CD8-positive, alpha-beta memory T cell (primary cell): Measurements from ENCODE around the gene LILRB1. TPM values are rescaled to one million over a fixed set of nuclear protein-coding genes. Genes with fewer than 3 reads are reported as not detected.

Experiments
- CTCF ChIA-PET: fragments of 350-600 bp; sonication (Branson Sonifier 250); formaldehyde crosslinking; loops from one replicate; lab custom pipeline; 2021; ENCODE audit warnings: antibody characterized with exemption; lab: Charles Lee
- POLR2A ChIA-PET: fragments of 350-600 bp; sonication (Branson Sonifier 250); formaldehyde crosslinking; loops from one replicate; lab custom pipeline; 2021; ENCODE audit warnings: antibody characterized with exemption; lab: Charles Lee
- DNase-seq, 5 donors: peaks; one replicate each; pipeline versions ENCODE4 v3.0.0 to v3.0.0-alpha.2; 2020 to 2022; ENCODE audit warnings: mixed read lengths in 1 of 5
- H3K27ac ChIP-seq: one replicate; pipeline ENCODE4 v1.7.0; 2013; ENCODE audit warnings: low read depth, mild to moderate bottlenecking, low read length, moderate library complexity
- H3K27me3 ChIP-seq: 2 replicates; pipeline ENCODE4 v1.7.0; 2013; ENCODE audit warnings: low read length, mild to moderate bottlenecking; ENCODE audit not compliant: insufficient read depth, poor library complexity, severe bottlenecking
- H3K36me3 ChIP-seq: 2 replicates; pipeline ENCODE4 v1.7.0; 2013; ENCODE audit warnings: mild to moderate bottlenecking, low read length, moderate library complexity; ENCODE audit not compliant: insufficient read depth
- H3K4me1 ChIP-seq: 2 replicates; pipeline ENCODE4 v1.7.0; 2013; ENCODE audit warnings: mild to moderate bottlenecking, low read length, moderate library complexity; ENCODE audit not compliant: insufficient read depth
- H3K4me3 ChIP-seq: 2 replicates; pipeline ENCODE4 v1.7.0; 2013; ENCODE audit warnings: mild to moderate bottlenecking, low read length
- H3K9me3 ChIP-seq: 2 replicates; pipeline ENCODE4 v1.7.0; 2013; ENCODE audit warnings: mild to moderate bottlenecking, low read length
- H3K27ac Mint-ChIP-seq, 8 donors: one replicate each; pipeline ENCODE4 v1.8.0; 2020 to 2021; ENCODE audit warnings: mixed read lengths in 8 of 8, mild to moderate bottlenecking in 6 of 8, inconsistent platforms in 3 of 8, moderate library complexity in 3 of 8
- H3K27me3 Mint-ChIP-seq, 2 donors: one replicate each; pipeline ENCODE4 v1.8.0; 2020 to 2021; ENCODE audit warnings: mixed read lengths in 2 of 2, mild to moderate bottlenecking in 1 of 2, moderate library complexity in 1 of 2
- H3K36me3 Mint-ChIP-seq, 3 donors: one replicate each; pipeline ENCODE4 v1.8.0; 2020 to 2021; ENCODE audit warnings: mixed read lengths in 3 of 3, inconsistent platforms in 1 of 3, mild to moderate bottlenecking in 1 of 3
- H3K4me1 Mint-ChIP-seq, 3 donors: one replicate each; pipeline ENCODE4 v1.8.0; 2020 to 2021; ENCODE audit warnings: mixed read lengths in 3 of 3, inconsistent platforms in 1 of 3, mild to moderate bottlenecking in 1 of 3
- H3K4me3 Mint-ChIP-seq, 7 donors: one replicate each; pipeline ENCODE4 v1.8.0; 2020 to 2021; ENCODE audit warnings: mixed read lengths in 7 of 7, mild to moderate bottlenecking in 6 of 7, moderate library complexity in 4 of 7, inconsistent platforms in 2 of 7
- H3K9me3 Mint-ChIP-seq, 5 donors: one replicate each; pipeline ENCODE4 v1.8.0; 2020 to 2022; ENCODE audit warnings: mixed read lengths in 5 of 5, mild to moderate bottlenecking in 3 of 5, moderate library complexity in 2 of 5, inconsistent platforms in 1 of 5
- polyA plus RNA-seq: library from polyadenylated mRNA; unstranded; fragments of 300-500 nt; fragmentation: Illumina TruSeq; gene quantifications from one replicate; pipeline ENCODE4 v1.2.3, GENCODE V29; 2021
- total RNA-seq, 2 experiments: library from RNA; stranded (reverse); gene quantifications; one replicate each; pipeline ENCODE4 v1.2.3, GENCODE V29; 2021

Gene LILRB1
- total and polyA plus RNA-seq, 3 experiments from 2014 or later: 1.0 to 3.9 (median 1.3) TPM

DNA sequence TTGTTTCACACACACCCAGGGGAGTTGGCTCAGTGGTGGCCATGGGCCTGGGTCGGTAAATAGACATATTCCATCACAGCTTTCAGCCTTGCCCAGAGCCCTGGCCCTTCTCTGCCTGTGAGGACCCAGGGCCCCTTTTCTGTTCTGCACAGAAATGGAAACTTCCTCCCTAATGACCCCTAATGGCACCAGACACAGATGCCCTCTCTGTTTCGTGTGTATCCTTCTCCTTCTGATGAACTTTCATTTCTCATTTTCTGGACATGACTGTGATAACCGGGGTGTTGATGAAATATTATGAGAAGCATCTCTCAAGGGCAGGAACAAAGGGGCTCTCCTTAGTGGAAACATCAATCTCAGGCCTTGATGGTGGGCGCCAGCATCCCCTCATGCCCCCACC, 24.1 kb upstream of the LILRB1 start:
- H3K27ac Mint-ChIP-seq: no peak overlapping the region
- Histone ChIP-seq H3K9me3 (no peaks in the 10 kb centered on the region), H3K4me1 (no peaks in the 10 kb centered on the region), H3K36me3 (no peaks in the 10 kb centered on the region), H3K27me3 (peaks cover 4% of the 10 kb centered on the region), H3K27ac (no peak overlapping the region), H3K4me3 (no peak overlapping the region)
- DNase-seq: no peak
- CTCF ChIA-PET: no interaction called here
- POLR2A ChIA-PET: no interaction called here
- peaks cover 0 to 2% (median 0%) of the 10 kb centered on the region in 3 donors for H3K4me1 Mint-ChIP-seq
- peaks cover 21 to 46% of the 10 kb centered on the region in 2 donors for H3K27me3 Mint-ChIP-seq
- peaks cover 6 to 12% (median 8%) of the 10 kb centered on the region in 5 donors for H3K9me3 Mint-ChIP-seq
- H3K4me3 Mint-ChIP-seq: no peak overlapping the region
- no peaks in the 10 kb centered on the region for H3K36me3 Mint-ChIP-seq

DNA sequence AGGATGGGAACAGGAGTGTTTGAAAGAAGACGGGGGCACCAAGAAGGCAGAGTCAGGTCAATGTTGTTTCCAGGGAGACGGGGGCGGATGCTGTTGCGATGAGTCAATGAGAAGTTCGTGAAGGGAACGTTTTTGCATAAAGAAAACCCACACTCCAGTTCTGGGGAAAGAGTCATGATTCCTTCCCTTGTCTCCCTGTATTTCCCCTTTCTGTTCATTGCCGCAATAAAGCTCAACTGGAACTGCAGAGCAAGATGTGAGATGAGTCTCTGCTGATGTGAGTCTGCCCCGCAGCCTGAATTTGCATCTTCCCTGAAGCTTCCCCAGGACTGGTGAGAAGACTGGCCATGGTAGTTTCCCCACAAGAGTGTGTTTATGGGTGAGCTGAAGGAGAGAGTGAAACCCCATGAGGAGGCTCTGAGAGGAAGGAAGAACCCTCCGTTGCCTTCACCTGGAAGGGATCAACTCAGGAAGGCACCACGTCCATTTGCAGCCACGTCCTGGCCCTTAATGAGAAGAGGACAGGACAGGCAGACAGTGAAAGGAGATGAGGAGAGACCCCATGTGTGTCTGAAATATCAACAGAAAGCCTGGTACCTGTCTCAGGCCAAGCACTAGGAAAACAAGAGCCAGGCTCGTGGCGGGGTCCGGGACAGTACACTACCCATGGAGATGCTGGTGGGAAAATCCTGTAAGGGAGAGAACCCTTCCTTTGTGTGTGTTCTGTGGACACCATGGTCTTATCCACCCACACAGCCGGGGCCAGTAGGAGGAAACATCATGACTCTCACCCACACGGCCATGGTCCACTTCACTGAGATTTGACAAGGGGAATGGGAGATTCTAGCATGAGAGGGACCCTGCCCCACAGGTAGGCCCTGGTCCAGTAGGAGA, 23.1 kb upstream of the LILRB1 start:
- no peaks in the 10 kb centered on the region for H3K9me3 ChIP-seq
- Mint-ChIP-seq H3K36me3 (no peaks in the 10 kb centered on the region), H3K9me3 (peaks cover 6 to 12% (median 8%) of the 10 kb centered on the region in 5 donors), H3K27ac (peak overlapping the region in 1 of 8 donors; percentile 81), H3K4me3 (no peak overlapping the region), H3K4me1 (no peaks in the 10 kb centered on the region), H3K27me3 (peaks cover 21 to 48% of the 10 kb centered on the region in 2 donors)
- no peaks in the 10 kb centered on the region for H3K4me1 ChIP-seq
- ChIA-PET CTCF (no interaction called here), POLR2A (no interaction called here)
- H3K27ac ChIP-seq: no peak overlapping the region
- no peaks in the 10 kb centered on the region for H3K36me3 ChIP-seq
- H3K27me3 ChIP-seq: peaks cover 4% of the 10 kb centered on the region
- no peak for DNase-seq
- no peak overlapping the region for H3K4me3 ChIP-seq

DNA sequence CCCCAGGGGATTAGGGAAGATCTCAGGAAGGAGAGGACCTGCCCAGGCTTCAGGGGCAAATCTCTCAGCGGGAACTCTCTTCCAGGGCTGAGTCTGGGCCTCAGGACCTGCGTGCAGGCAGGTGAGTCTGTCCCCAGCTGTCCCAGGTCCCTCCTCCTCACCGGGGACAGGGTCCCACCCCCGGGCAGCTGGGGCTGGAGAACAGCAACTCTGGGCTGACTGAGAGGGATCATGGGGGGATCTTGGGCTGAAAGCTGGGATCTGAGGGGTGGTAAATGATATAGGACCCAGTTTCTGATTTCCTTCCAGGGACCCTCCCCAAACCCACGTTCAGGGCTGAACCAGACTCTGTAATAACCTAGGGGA, 22.5 kb upstream of the LILRB1 start:
- Mint-ChIP-seq H3K9me3 (peaks cover 6 to 12% (median 8%) of the 10 kb centered on the region in 5 donors), H3K27me3 (peaks cover 21 to 48% of the 10 kb centered on the region in 2 donors), H3K4me1 (no peaks in the 10 kb centered on the region), H3K27ac (no peak overlapping the region), H3K36me3 (no peaks in the 10 kb centered on the region), H3K4me3 (no peak overlapping the region)
- ChIA-PET CTCF (no interaction called here), POLR2A (no interaction called here)
- Histone ChIP-seq H3K27ac (no peak overlapping the region), H3K27me3 (peaks cover 4% of the 10 kb centered on the region), H3K4me3 (no peak overlapping the region), H3K36me3 (no peaks in the 10 kb centered on the region), H3K4me1 (no peaks in the 10 kb centered on the region), H3K9me3 (no peaks in the 10 kb centered on the region)
- DNase-seq: no peak

DNA sequence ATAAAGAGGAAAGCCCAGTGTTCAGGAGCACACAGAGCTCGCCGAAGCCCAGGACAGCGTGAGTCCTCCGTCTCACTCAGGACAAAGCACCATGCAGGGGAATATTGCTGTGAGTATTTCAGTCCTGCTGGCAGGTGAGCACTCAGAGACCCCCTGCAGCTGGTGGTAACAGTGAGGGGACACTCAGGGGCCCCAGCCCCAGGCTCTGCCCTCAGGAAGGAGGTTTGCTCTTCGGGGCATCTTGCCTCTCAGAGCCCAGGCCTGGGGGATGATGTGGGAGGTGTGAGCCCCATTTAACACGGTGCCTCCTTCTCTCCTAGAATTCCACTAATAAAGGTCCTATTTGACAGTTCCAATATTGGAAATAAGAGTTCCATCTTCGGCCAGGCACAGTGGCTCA, 22.1 kb upstream of the LILRB1 start:
- ChIA-PET CTCF (no interaction called here), POLR2A (no interaction called here)
- no peaks in the 10 kb centered on the region for H3K4me1 ChIP-seq
- Mint-ChIP-seq H3K36me3 (no peaks in the 10 kb centered on the region), H3K4me1 (no peaks in the 10 kb centered on the region), H3K27me3 (peaks cover 22 to 48% of the 10 kb centered on the region in 2 donors), H3K27ac (no peak overlapping the region), H3K4me3 (no peak overlapping the region), H3K9me3 (peaks cover 6 to 12% (median 8%) of the 10 kb centered on the region in 5 donors)
- peaks cover 4% of the 10 kb centered on the region for H3K27me3 ChIP-seq
- no peak overlapping the region for H3K27ac ChIP-seq
- H3K36me3 ChIP-seq: no peaks in the 10 kb centered on the region
- H3K9me3 ChIP-seq: no peaks in the 10 kb centered on the region
- H3K4me3 ChIP-seq: no peak overlapping the region
- DNase-seq: no peak

DNA sequence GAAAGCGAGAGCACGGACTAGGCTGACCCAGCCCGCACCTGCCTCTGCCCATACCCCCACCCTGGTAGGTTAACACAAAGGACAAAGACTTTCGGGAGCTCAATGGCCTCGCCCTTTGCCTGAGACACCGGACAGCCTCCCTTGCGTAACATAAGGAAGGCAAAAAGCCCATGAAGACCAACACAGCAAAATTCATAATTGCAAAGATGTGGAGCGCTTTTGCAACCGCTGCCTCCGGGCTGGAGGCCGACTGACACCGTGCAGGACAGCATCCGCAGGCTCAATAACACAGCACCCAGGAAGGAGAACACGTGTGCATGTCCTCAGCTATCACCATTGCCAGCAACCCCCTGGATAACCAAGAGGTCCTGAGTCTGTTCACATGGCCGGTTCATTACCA, 21.5 kb upstream of the LILRB1 start:
- Mint-ChIP-seq H3K36me3 (no peaks in the 10 kb centered on the region), H3K27ac (no peak overlapping the region), H3K4me3 (no peak overlapping the region), H3K4me1 (no peaks in the 10 kb centered on the region), H3K9me3 (peaks cover 6 to 12% (median 8%) of the 10 kb centered on the region in 5 donors), H3K27me3 (peaks cover 22 to 48% of the 10 kb centered on the region in 2 donors)
- H3K4me3 ChIP-seq: no peak overlapping the region
- no peak for DNase-seq
- peaks cover 4% of the 10 kb centered on the region for H3K27me3 ChIP-seq
- ChIA-PET POLR2A (no interaction called here), CTCF (no interaction called here)
- no peaks in the 10 kb centered on the region for H3K9me3 ChIP-seq
- no peaks in the 10 kb centered on the region for H3K4me1 ChIP-seq
- H3K27ac ChIP-seq: no peak overlapping the region
- no peaks in the 10 kb centered on the region for H3K36me3 ChIP-seq

DNA sequence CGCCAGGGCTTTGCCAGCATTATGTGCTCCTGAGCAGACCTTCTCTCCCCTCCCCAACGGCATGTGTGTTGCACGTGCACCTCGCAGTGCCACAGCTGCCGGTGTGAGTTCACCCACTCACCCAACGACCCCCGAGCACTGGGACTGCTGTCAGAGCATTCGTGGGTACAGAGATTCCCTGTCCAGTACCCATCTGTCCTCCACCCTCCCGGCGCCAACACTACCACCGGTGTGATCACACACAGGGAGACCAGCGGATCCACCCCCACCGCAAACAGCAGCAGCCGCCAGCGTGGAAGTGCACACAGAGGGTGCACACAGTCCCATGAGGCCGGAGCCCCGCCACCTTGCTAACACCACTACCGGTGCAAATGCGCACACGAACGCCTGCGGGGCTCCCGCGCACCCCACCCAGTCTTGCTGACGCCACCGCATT, 20.9 kb upstream of the LILRB1 start:
- Mint-ChIP-seq H3K4me3 (no peak overlapping the region), H3K36me3 (no peaks in the 10 kb centered on the region), H3K9me3 (peaks cover 6 to 11% (median 10%) of the 10 kb centered on the region in 5 donors), H3K27ac (no peak overlapping the region), H3K27me3 (peaks cover 20 to 43% of the 10 kb centered on the region in 2 donors), H3K4me1 (no peaks in the 10 kb centered on the region)
- DNase-seq: no peak
- ChIA-PET CTCF (no interaction called here), POLR2A (no interaction called here)
- no peak overlapping the region for H3K4me3 ChIP-seq
- peaks cover 4% of the 10 kb centered on the region for H3K27me3 ChIP-seq
- no peak overlapping the region for H3K27ac ChIP-seq
- H3K4me1 ChIP-seq: no peaks in the 10 kb centered on the region
- H3K9me3 ChIP-seq: no peaks in the 10 kb centered on the region
- H3K36me3 ChIP-seq: no peaks in the 10 kb centered on the region

DNA sequence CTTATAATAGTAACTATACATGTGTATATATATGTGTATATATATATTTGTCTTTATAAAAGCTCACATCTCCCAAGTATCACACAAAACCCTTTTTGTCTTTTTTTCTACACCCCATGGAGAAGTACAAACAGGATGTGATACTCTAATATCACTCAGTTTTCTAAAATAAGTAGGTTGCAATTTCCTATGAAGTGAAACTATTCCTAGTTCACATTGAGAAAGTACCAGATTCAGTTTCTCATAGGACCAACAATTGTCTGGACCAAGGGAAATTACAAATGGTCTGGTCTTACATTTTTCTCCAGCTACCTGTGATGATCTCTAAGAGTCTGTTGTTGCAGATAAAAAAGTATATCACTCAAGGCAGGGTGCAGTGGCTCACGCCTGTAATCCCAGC, 17.9 kb upstream of the LILRB1 start:
- no peaks in the 10 kb centered on the region for H3K9me3 ChIP-seq
- H3K4me1 ChIP-seq: no peaks in the 10 kb centered on the region
- CTCF ChIA-PET: no interaction called here
- DNase-seq: no peak
- peaks cover 4% of the 10 kb centered on the region for H3K27me3 ChIP-seq
- Mint-ChIP-seq H3K27ac (no peak overlapping the region), H3K4me1 (peaks cover 0 to 1% (median 0%) of the 10 kb centered on the region in 3 donors), H3K27me3 (peaks cover 5 to 16% of the 10 kb centered on the region in 2 donors), H3K9me3 (peaks cover 0 to 6% (median 4%) of the 10 kb centered on the region in 5 donors), H3K36me3 (no peaks in the 10 kb centered on the region), H3K4me3 (no peak overlapping the region)
- H3K27ac ChIP-seq: no peak overlapping the region
- H3K4me3 ChIP-seq: no peak overlapping the region
- no peaks in the 10 kb centered on the region for H3K36me3 ChIP-seq
- POLR2A ChIA-PET: no interaction called here

DNA sequence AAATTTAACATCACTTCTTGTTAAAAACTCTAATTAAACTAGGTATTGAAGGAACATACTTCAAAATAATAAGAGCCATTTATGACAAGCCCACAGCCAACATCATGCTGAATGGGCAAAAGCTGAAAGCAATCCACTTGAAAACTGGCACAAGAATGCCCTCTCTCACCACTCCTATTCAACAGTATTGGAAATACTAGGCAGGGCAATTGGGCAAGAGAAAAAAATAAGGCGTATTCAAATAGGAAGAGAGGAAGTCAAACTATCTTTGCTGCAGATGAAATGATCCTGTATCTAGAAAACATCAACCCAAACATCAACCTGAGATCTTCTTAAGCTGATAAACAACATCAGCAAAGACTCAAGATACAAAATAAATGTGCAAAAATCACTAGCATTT, 15.6 kb upstream of the LILRB1 start:
- CTCF ChIA-PET: no interaction called here
- Mint-ChIP-seq H3K36me3 (no peaks in the 10 kb centered on the region), H3K27me3 (peaks cover 2 to 5% of the 10 kb centered on the region in 2 donors), H3K4me1 (peaks cover 0 to 1% (median 0%) of the 10 kb centered on the region in 3 donors), H3K4me3 (no peak overlapping the region), H3K27ac (no peak overlapping the region), H3K9me3 (peaks cover 0 to 5% (median 3%) of the 10 kb centered on the region in 5 donors)
- Histone ChIP-seq H3K27me3 (peaks cover 3% of the 10 kb centered on the region), H3K4me1 (no peaks in the 10 kb centered on the region), H3K36me3 (no peaks in the 10 kb centered on the region), H3K4me3 (no peak overlapping the region), H3K27ac (no peak overlapping the region), H3K9me3 (no peaks in the 10 kb centered on the region)
- DNase-seq: no peak
- POLR2A ChIA-PET: no interaction called here
